Testis (tissue), 2 donors: ENCODE measurements around the gene HAPSTR1.

Experiments
- POLR2A ChIP-seq: fragments of 450-650 bp; IDR thresholded peaks from one replicate; pipeline ENCODE4 v1.6.1; 2017; ENCODE audit warnings: antibody characterized with exemption, mild to moderate bottlenecking, moderate library complexity
- TF ChIP-seq, protein P1 (sequence below), 3 experiments: fragments of 450-650 bp in 2 of 3; fragments of 200-600 bp in 1 of 3; sonication (generic) in 1 of 3; IDR thresholded peaks; one replicate each; pipeline ENCODE4 v1.5.1; 2016 to 2019; ENCODE audit warnings: antibody characterized with exemption in 3 of 3, mild to moderate bottlenecking in 2 of 3, moderate library complexity in 1 of 3

DNA sequence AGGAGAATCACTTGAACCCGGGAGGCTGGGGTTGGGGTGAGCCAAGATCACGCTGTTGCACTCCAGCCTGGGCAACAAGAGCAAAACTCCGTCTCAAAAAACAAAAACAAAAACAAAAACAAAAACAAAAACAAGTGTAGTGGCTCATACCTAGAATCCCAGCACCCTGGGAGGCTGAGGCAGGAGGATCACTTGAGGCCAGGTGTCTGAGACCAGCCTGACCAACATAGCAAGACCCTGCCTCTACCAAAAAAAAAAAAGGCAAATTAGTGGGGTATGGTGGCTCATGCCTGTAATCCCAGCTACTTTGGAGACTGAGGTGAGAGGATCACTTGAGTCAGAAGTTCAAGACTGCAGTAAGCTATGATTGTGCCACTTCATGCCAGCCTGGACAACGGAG lies 26.4 kb upstream of the HAPSTR1 start:
- no peak for TF ChIP-seq POLR2A
- TF ChIP-seq, protein P1, sequence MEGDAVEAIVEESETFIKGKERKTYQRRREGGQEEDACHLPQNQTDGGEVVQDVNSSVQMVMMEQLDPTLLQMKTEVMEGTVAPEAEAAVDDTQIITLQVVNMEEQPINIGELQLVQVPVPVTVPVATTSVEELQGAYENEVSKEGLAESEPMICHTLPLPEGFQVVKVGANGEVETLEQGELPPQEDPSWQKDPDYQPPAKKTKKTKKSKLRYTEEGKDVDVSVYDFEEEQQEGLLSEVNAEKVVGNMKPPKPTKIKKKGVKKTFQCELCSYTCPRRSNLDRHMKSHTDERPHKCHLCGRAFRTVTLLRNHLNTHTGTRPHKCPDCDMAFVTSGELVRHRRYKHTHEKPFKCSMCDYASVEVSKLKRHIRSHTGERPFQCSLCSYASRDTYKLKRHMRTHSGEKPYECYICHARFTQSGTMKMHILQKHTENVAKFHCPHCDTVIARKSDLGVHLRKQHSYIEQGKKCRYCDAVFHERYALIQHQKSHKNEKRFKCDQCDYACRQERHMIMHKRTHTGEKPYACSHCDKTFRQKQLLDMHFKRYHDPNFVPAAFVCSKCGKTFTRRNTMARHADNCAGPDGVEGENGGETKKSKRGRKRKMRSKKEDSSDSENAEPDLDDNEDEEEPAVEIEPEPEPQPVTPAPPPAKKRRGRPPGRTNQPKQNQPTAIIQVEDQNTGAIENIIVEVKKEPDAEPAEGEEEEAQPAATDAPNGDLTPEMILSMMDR (IDR thresholded peaks at IDR 0.05): no peak
